GM12878 (cell line): ENCODE measurements around the gene FMN2. TPM values are rescaled to one million over a fixed set of nuclear protein-coding genes. Genes with fewer than 3 reads are reported as not detected.

Experiments
- ATAC-seq: fragments of 200-7000 bp; cut with Tn5 transposase; 3 replicates; pipeline ENCODE4 v1.9.1; 2020; ENCODE audit warnings: mild to moderate bottlenecking, moderate library complexity
- BruUV-seq: library from RNA; stranded (reverse); fragments of 400-500 nt; replicated peaks from 2 replicates; lab custom pipeline; 2021; lab: Mats Ljungman, UMichigan
- CTCF ChIA-PET: fragments of 300-600 bp; sonication (Branson Sonifier 250); formaldehyde crosslinking; extraction: SDS; loops from one replicate; lab custom pipeline; 2021; ENCODE audit warnings: inconsistent platforms; lab: Yijun Ruan, JAX
- POLR2A ChIA-PET: fragments of 350-600 bp; formaldehyde crosslinking; extraction: SDS; loops from one replicate; lab custom pipeline; 2021; ENCODE audit warnings: inconsistent platforms; lab: Charles Lee
- RAD21 ChIA-PET: fragments of 300-600 bp; sonication (Branson Sonifier 250); formaldehyde crosslinking; loops from one replicate; lab custom pipeline; 2023; ENCODE audit warnings: antibody characterized with exemption; ENCODE audit not compliant: unreplicated experiment; lab: Charles Lee
- SMC1A ChIA-PET: fragments of 300-600 bp; sonication (Branson Sonifier 250); formaldehyde crosslinking; loops from one replicate; lab custom pipeline; 2023; ENCODE audit not compliant: unreplicated experiment, uncharacterized antibody; lab: Charles Lee
- DNase-seq: peaks from one replicate; pipeline ENCODE4 v3.0.0-alpha.2; 2011; ENCODE audit warnings: low read depth, low spot score
- FAIRE-seq: peaks from 3 replicates; lab custom pipeline; 2011; peaks lifted over from hg19 to GRCh38; lab: Jason Lieb, UNC
- H2AFZ ChIP-seq: 2 replicates; pipeline ENCODE4 v1.6.0; 2011; ENCODE audit warnings: low read depth, low read length, control low read depth; ENCODE audit not compliant: control insufficient read depth
- H3K27ac ChIP-seq: 2 replicates; pipeline ENCODE4 v1.5.1; 2011; ENCODE audit warnings: control low read depth; ENCODE audit not compliant: control insufficient read depth, insufficient read depth
- H3K27me3 ChIP-seq, 2 experiments: replicated peaks in 1 of 2; 2 replicates each; pipeline versions ENCODE4 v1.6.0 to v1.6.1; 2011; ENCODE audit warnings: low read length in 1 of 2; ENCODE audit not compliant: control insufficient read depth in 2 of 2, insufficient read depth in 2 of 2
- H3K36me3 ChIP-seq, 2 experiments: 2 replicates each; pipeline ENCODE4 v1.5.1; 2011; ENCODE audit warnings: low read length in 1 of 2; ENCODE audit not compliant: control insufficient read depth in 2 of 2, insufficient read depth in 2 of 2
- H3K4me1 ChIP-seq: 2 replicates; pipeline ENCODE4 v1.6.1; 2011; ENCODE audit warnings: mild to moderate bottlenecking, low read length, moderate library complexity, mixed read lengths; ENCODE audit not compliant: control insufficient read depth, insufficient read depth
- H3K4me2 ChIP-seq: 2 replicates; pipeline ENCODE4 v1.6.0; 2011; ENCODE audit warnings: control low read depth; ENCODE audit not compliant: control insufficient read depth, insufficient read depth
- H3K4me3 ChIP-seq: fragments of 200-600 bp; sonication (generic); 2 replicates; pipeline ENCODE4 v1.5.1; 2016
- H3K79me2 ChIP-seq: 2 replicates; pipeline ENCODE4 v1.6.0; 2011; ENCODE audit warnings: low read length; ENCODE audit not compliant: control insufficient read depth, insufficient read depth
- H3K9ac ChIP-seq: 2 replicates; pipeline ENCODE4 v1.8.0; 2011; ENCODE audit warnings: low read length, control low read depth, mixed read lengths; ENCODE audit not compliant: control insufficient read depth, insufficient read depth
- H3K9me3 ChIP-seq: replicated peaks from 3 replicates; pipeline ENCODE4 v1.5.1; 2011; ENCODE audit warnings: mild to moderate bottlenecking, low read length; ENCODE audit not compliant: control insufficient read depth, insufficient read depth
- H4K20me1 ChIP-seq: 2 replicates; pipeline ENCODE4 v1.6.0; 2011; ENCODE audit not compliant: control insufficient read depth, insufficient read depth
- CHD4 ChIP-seq: fragments of 200-600 bp; sonication (generic); IDR thresholded peaks from 2 replicates; pipeline ENCODE4 v1.6.1; 2016; ENCODE audit warnings: mild to moderate bottlenecking
- CREM ChIP-seq: IDR thresholded peaks from 2 replicates; pipeline ENCODE4 v1.6.1; 2014; ENCODE audit warnings: antibody characterized with exemption, low read depth
- MYB ChIP-seq: fragments of 150-350 bp; IDR thresholded peaks from 2 replicates; pipeline ENCODE4 v1.6.1; 2014; ENCODE audit warnings: mild to moderate bottlenecking, low read depth, low read length, borderline replicate concordance
- NFIC ChIP-seq: IDR thresholded peaks from 2 replicates; pipeline ENCODE4 v1.6.1; 2012; ENCODE audit warnings: low read depth, mild to moderate bottlenecking, inconsistent platforms, low read length, moderate library complexity
- NFYB ChIP-seq: IDR thresholded peaks from 2 replicates; pipeline ENCODE4 v1.6.1; 2011; ENCODE audit warnings: low read depth, mild to moderate bottlenecking, low read length, improper control_type of control experiment, moderate library complexity; ENCODE audit not compliant: insufficient read depth
- PAX5 ChIP-seq: IDR thresholded peaks from 2 replicates; pipeline ENCODE4 v1.6.1; 2011; ENCODE audit warnings: low read depth, low read length, borderline replicate concordance
- PBX3 ChIP-seq: IDR thresholded peaks from 2 replicates; pipeline ENCODE4 v1.6.1; 2011; ENCODE audit warnings: mild to moderate bottlenecking, low read depth, low read length, moderate library complexity; ENCODE audit not compliant: insufficient replicate concordance
- POLR2AphosphoS5 ChIP-seq: IDR thresholded peaks from 2 replicates; pipeline ENCODE4 v1.6.1; 2011; ENCODE audit warnings: mild to moderate bottlenecking, low read length, inconsistent platforms
- RAD21 ChIP-seq: IDR thresholded peaks from 2 replicates; pipeline ENCODE4 v1.6.1; 2011; ENCODE audit warnings: mild to moderate bottlenecking, low read depth, low read length, moderate library complexity; ENCODE audit not compliant: insufficient read depth
- SIN3A ChIP-seq: IDR thresholded peaks from 2 replicates; pipeline ENCODE4 v1.6.1; 2012; ENCODE audit warnings: low read depth, low read length, improper control_type of control experiment
- SP1 ChIP-seq: IDR thresholded peaks from one replicate; pipeline ENCODE4 v1.6.1; 2011; ENCODE audit warnings: low read depth, low read length
- SPI1 ChIP-seq: IDR thresholded peaks from 2 replicates; pipeline ENCODE4 v1.6.1; 2011; ENCODE audit warnings: low read depth, mild to moderate bottlenecking, low read length, moderate library complexity, borderline replicate concordance; ENCODE audit not compliant: insufficient read depth
- SRF ChIP-seq, 2 experiments: IDR thresholded peaks; 2 replicates each; pipeline ENCODE4 v1.6.1; 2011; ENCODE audit warnings: low read depth in 2 of 2, low read length in 2 of 2, mild to moderate bottlenecking in 1 of 2, moderate library complexity in 1 of 2
- TCF12 ChIP-seq: IDR thresholded peaks from 2 replicates; pipeline ENCODE4 v1.6.1; 2011; ENCODE audit warnings: low read depth, mild to moderate bottlenecking, low read length
- TCF7 ChIP-seq: IDR thresholded peaks from 2 replicates; pipeline ENCODE4 v1.6.1; 2014; ENCODE audit warnings: antibody characterized with exemption, borderline replicate concordance
- YY1 ChIP-seq: IDR thresholded peaks from 2 replicates; pipeline ENCODE4 v1.6.1; 2011; ENCODE audit warnings: low read depth, mild to moderate bottlenecking, low read length
- ZNF24 ChIP-seq: fragments of 450-650 bp; IDR thresholded peaks from 2 replicates; pipeline ENCODE4 v1.6.1; 2017; ENCODE audit warnings: antibody characterized with exemption, mild to moderate bottlenecking
- WGBS: methylation state at CpG from one replicate; pipeline ENCODE4 v1.1.6; 2016; ENCODE audit warnings: low lambda C conversion rate; ENCODE audit not compliant: insufficient replicate concordance, insufficient coverage; ENCODE audit errors: missing lambda C conversion rate; 5-methylcytosine and 5-hydroxymethylcytosine counted together
- in situ Hi-C: fragments of 300-500 bp; cut with MboI; formaldehyde crosslinking; loops from 9 replicates; pipeline ENCODE4 v1.14.3; 2018; ENCODE audit warnings: mixed read lengths
- intact Hi-C: fragments of 100-400 bp; cut with micrococcal nuclease; formaldehyde crosslinking; loops from one replicate; pipeline ENCODE4 v1.14.2; 2022; ENCODE audit not compliant: unreplicated experiment
- polyA plus RNA-seq, 11 experiments: library from polyadenylated mRNA; depleted of rRNA in 4 of 11; unstranded in 6 of 11; stranded (reverse) in 5 of 11; fragments of >200 nt; fragmentation: Nextera tagmentation in 4 of 11; fragmentation: Illumina TruSeq in 1 of 11; extraction: Ambion mirVana in 4 of 11; extraction: Trizol in 1 of 11; gene quantifications; 1 replicate in 1 of 11; 2 replicates in 10 of 11; pipeline versions ENCODE4 v1.2.1 to v1.2.3, GENCODE V29; 2011 to 2016; ENCODE audit warnings: inconsistent platforms in 2 of 11, missing spikeins in 2 of 11, low read depth in 1 of 11
- total RNA-seq, 4 experiments: library from RNA; depleted of rRNA in 3 of 4; stranded (reverse); fragments of >200 nt in 3 of 4; fragmentation: Illumina TruSeq in 1 of 4; extraction: Trizol in 1 of 4; gene quantifications; 2 replicates each; pipeline versions ENCODE4 v1.2.1 to v1.2.3, GENCODE V29; 2013 to 2021

FMN2 gene
- total and polyA plus RNA-seq, 10 of the 15 experiments (the other 5 are each of a cell fraction or from before 2014, with no cell fraction given), result 0.60 TPM; not detected in 9

DNA sequence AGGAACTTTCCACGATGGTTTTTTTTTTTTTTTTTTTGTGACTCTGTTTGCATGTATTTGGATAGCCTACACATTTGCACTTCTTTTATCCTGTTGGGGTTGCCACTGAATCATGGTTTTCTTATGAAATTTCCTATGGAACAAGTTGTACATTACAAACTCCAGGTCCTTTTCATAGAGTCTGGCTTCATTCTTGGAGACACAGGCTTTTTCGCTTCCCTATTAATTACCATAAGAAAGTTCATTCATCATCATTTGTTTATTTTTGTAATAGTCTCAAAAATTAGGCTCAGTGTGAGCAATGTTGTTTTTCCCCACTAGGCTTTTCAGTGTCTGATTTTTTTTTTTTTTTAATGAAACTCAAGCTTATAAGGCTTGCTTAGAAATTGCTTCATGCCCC lies 179.4 kb downstream of the FMN2 start:
- H2AFZ ChIP-seq, result no peak overlapping the region
- intact Hi-C loops, result no loop called here
- no peak overlapping the region for H3K27ac ChIP-seq
- no peaks in the 10 kb centered on the region for H3K79me2 ChIP-seq
- H3K4me1 ChIP-seq, result no peaks in the 10 kb centered on the region
- ChIA-PET SMC1A (no interaction called here), CTCF (no interaction called here), POLR2A (no interaction called here), RAD21 (no interaction called here)
- no peaks in the 10 kb centered on the region for H4K20me1 ChIP-seq
- DNase-seq, result no peak
- H3K9me3 ChIP-seq, result no peaks in the 10 kb centered on the region
- BruUV-seq, result no TSS peak
- no peak for TF ChIP-seq TCF7
- no peak for TF ChIP-seq SRF (IDR thresholded peaks at IDR 0.05; ENCODE audit: low read depth in 2 of 2, low read length in 2 of 2)
- TF ChIP-seq SPI1, result no peak
- no peak overlapping the region for H3K4me3 ChIP-seq
- in situ Hi-C loops, result no loop called here
- no peaks in the 10 kb centered on the region for H3K27me3 ChIP-seq
- no peak for ATAC-seq
- WGBS, result 16% methylated on average over 2 of the region's 2 CpGs
- no peaks in the 10 kb centered on the region for H3K36me3 ChIP-seq
- no peak for FAIRE-seq
- H3K4me2 ChIP-seq, result no peak overlapping the region
- no peak overlapping the region for H3K9ac ChIP-seq

DNA sequence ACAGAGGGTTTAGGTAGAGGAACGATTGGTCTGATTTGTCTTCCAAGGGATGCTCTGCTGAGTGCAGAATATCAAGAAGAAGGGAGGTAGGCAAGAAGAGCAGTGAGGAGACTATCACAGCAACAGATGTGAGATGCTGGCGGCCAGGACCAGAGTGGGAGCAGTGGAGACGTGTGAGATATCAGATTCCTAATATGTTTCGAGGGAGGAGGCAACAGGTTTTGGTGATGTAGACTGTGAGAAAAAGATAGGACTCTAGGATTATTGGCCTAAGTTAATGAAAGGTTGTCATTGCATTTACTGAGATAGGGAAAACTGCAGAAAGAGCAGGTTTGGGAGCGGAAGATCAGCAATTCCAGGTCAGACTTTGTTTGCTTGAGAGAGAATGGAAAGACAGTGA lies 182.9 kb downstream of the FMN2 start:
- H4K20me1 ChIP-seq, result no peaks in the 10 kb centered on the region
- H3K4me3 ChIP-seq, result no peak overlapping the region
- no peak for FAIRE-seq
- in situ Hi-C loops, result no loop called here
- H3K36me3 ChIP-seq, result no peaks in the 10 kb centered on the region
- no peaks in the 10 kb centered on the region for H3K79me2 ChIP-seq
- ChIA-PET POLR2A (no interaction called here), CTCF (no interaction called here), RAD21 (no interaction called here), SMC1A (no interaction called here)
- H3K27ac ChIP-seq, result no peak overlapping the region
- no peak for DNase-seq
- intact Hi-C loops, result no loop called here
- no peaks in the 10 kb centered on the region for H3K4me1 ChIP-seq
- no TSS peak for BruUV-seq
- no peak for ATAC-seq
- 21% methylated on average over 5 of the region's 5 CpGs for WGBS
- H3K4me2 ChIP-seq, result no peak overlapping the region
- H3K9ac ChIP-seq, result no peak overlapping the region
- H2AFZ ChIP-seq, result no peak overlapping the region
- H3K27me3 ChIP-seq, result no peaks in the 10 kb centered on the region
- H3K9me3 ChIP-seq, result no peaks in the 10 kb centered on the region
- no peak for TF ChIP-seq MYB
- no peak for TF ChIP-seq POLR2AphosphoS5
- TF ChIP-seq CHD4, result no peak
- no peak for TF ChIP-seq ZNF24
- no peak for TF ChIP-seq PAX5
- no peak for TF ChIP-seq PBX3
- TF ChIP-seq RAD21, result no peak
- no peak for TF ChIP-seq YY1
- no peak for TF ChIP-seq SIN3A
- no peak for TF ChIP-seq CREM
- TF ChIP-seq SP1, result no peak
- no peak for TF ChIP-seq TCF12
- no peak for TF ChIP-seq NFIC
- no peak for TF ChIP-seq NFYB
